ENCODE data around the gene CDC42BPA. TPM values are rescaled to one million over a fixed set of nuclear protein-coding genes. Genes with fewer than 3 reads are reported as not detected.
A peak's percentile ranks its signal among the peaks of the same experiment; 100 is the strongest.

CDC42BPA gene
- total and polyA plus RNA-seq, 9 of the 15 experiments (the other 6 are each of a cell fraction or from before 2014, with no cell fraction given): 8.0 to 77.5 (median 52.1) TPM

- DNase-seq (ENCODE audit: extremely low read depth in 1 of 4, low spot score in 3 of 4) (no peak), ATAC-seq (no peak), FAIRE-seq (no peak)
- TF ChIP-seq POLR2AphosphoS2 (IDR thresholded peaks at IDR 0.05; ENCODE audit: low read length) (peak; percentile 32; the same call in 1 of the 2 replicates), RBM22 (IDR thresholded peaks at IDR 0.05; ENCODE audit: low read depth, low read length, poor library complexity, severe bottlenecking) (no peak), CHD7 (IDR thresholded peaks at IDR 0.05; ENCODE audit: low read depth, low read length) (peak; percentile 42)
- ChIA-PET POLR2A (interaction anchor here (1.4 kb wide), 1 partner anchor 9 kb away, joined by 5 read pairs; no protein-coding TSS in a partner anchor), CTCF (ENCODE audit: low intra/inter-chr PET ratio) (no interaction called here)
- peak overlapping the region in 1 of 2 experiments; percentile 28; a peak in 1 of 4 replicates for H3K9ac ChIP-seq (ENCODE audit: insufficient read depth in 1 of 2, low read depth in 2 of 2, low read length in 2 of 2)
- no peak overlapping the region for H3K4me2 ChIP-seq (ENCODE audit: insufficient read depth, low read length)
- intact Hi-C loops (cut with micrococcal nuclease) (no loop called here), in situ Hi-C loops (cut with MboI) (no loop called here)
- no peak overlapping the region for H3K27ac ChIP-seq (ENCODE audit: extremely low read depth, low read depth, low read length)
- peaks cover 3% of the 10 kb centered on the region for H3K9me1 ChIP-seq (ENCODE audit: control insufficient read depth, insufficient read depth, low read length)
- 87% methylated on average over 14 of the region's 16 CpGs for WGBS (ENCODE audit: insufficient coverage, low coverage, missing lambda C conversion rate)
- no peaks in the 10 kb centered on the region for H3K9me3 ChIP-seq (replicated peaks; ENCODE audit: control insufficient read depth, insufficient read depth, low read depth, low read length)
- no peaks in the 10 kb centered on the region for H4K20me1 ChIP-seq (replicated peaks; ENCODE audit: control insufficient read depth, insufficient read depth, low read length)
- H3K79me2 ChIP-seq (ENCODE audit: control insufficient read depth, insufficient read depth, low read length): no peaks in the 10 kb centered on the region
- BruUV-seq (replicated peaks): no TSS peak
- no peak overlapping the region for H3K4me3 ChIP-seq
- H2AFZ ChIP-seq (ENCODE audit: low read depth, low read length): no peak overlapping the region
- H3K36me3 ChIP-seq (ENCODE audit: control insufficient read depth, insufficient read depth, low read length): peaks cover 56% of the 10 kb centered on the region
- no peaks in the 10 kb centered on the region for H3K27me3 ChIP-seq (ENCODE audit: control insufficient read depth in 2 of 2, insufficient read depth in 2 of 2, low read length in 2 of 2)
- H3K4me1 ChIP-seq (replicated peaks in 1 of 2; ENCODE audit: control insufficient read depth in 2 of 2, insufficient read depth in 2 of 2, low read length in 2 of 2): peaks cover 23 to 50% of the 10 kb centered on the region in 2 experiments
These were observed 330.5 kb downstream of the CDC42BPA start for GRCh38 chr1:226987623-226988333.
